Hippocampal formation (tissue), 2 donors: Measurements from ENCODE around the gene PRF1.

ENCODE experiments used
- DNase-seq, 2 donors: peaks; one replicate each; lab custom pipeline; 2025; lab: John Stamatoyannopoulos, UW

The PRF1 gene

GRCh38 chr10:70576803-70577517 lies 25.6 kb downstream of the PRF1 start:
- DNase-seq = no peak

GRCh38 chr10:70575874-70576802 lies 26.4 kb downstream of the PRF1 start:
- no peak for DNase-seq

GRCh38 chr10:70575486-70575873 lies 27.1 kb downstream of the PRF1 start:
- DNase-seq = no peak

GRCh38 chr10:70573599-70574506 lies 28.7 kb downstream of the PRF1 start:
- DNase-seq = no peak

GRCh38 chr10:70571636-70572439 lies 30.7 kb downstream of the PRF1 start:
- no peak for DNase-seq

- no peak for DNase-seq
Observed at GRCh38 chr10:70571236-70571635, 31.3 kb downstream of the PRF1 start.

- no peak for DNase-seq
Observed at GRCh38 chr10:70568781-70569495, 33.6 kb downstream of the PRF1 start.

- DNase-seq = no peak
Observed at GRCh38 chr10:70568113-70568512, 34.4 kb downstream of the PRF1 start.

- no peak for DNase-seq
Observed at GRCh38 chr10:70567603-70568002, 34.9 kb downstream of the PRF1 start.

- no peak for DNase-seq
Observed at GRCh38 chr10:70566515-70567290, 35.8 kb downstream of the PRF1 start.

GRCh38 chr10:70565556-70566514 lies 36.7 kb downstream of the PRF1 start:
- no peak for DNase-seq

- no peak for DNase-seq
Observed at GRCh38 chr10:70564901-70565351, 37.6 kb downstream of the PRF1 start.

- no peak for DNase-seq
Observed at GRCh38 chr10:70564113-70564725, 38.3 kb downstream of the PRF1 start.

- DNase-seq = no peak
Observed at GRCh38 chr10:70563230-70563629, 39.3 kb downstream of the PRF1 start.

- DNase-seq = no peak
Observed at GRCh38 chr10:70562036-70562755, 40.3 kb downstream of the PRF1 start.

- DNase-seq = no peak
Observed at GRCh38 chr10:70561558-70561957, 41.0 kb downstream of the PRF1 start.

- no peak for DNase-seq
Observed at GRCh38 chr10:70561070-70561469, 41.5 kb downstream of the PRF1 start.
